NT2/D1 (cell line): ENCODE results near the gene PPP2R5C.

Source experiments
- SUZ12 ChIP-seq: IDR thresholded peaks from 2 replicates; pipeline ENCODE4 v1.6.1; 2011; ENCODE audit not compliant: insufficient read length, insufficient read depth; ENCODE audit errors: extremely low read depth
- YY1 ChIP-seq: IDR thresholded peaks from 2 replicates; pipeline ENCODE4 v1.6.1; 2011; ENCODE audit not compliant: insufficient read length, insufficient read depth
- ZNF274 ChIP-seq: IDR thresholded peaks from 2 replicates; pipeline ENCODE4 v1.6.1; 2011; ENCODE audit warnings: mild to moderate bottlenecking, low read depth, low read length

DNA sequence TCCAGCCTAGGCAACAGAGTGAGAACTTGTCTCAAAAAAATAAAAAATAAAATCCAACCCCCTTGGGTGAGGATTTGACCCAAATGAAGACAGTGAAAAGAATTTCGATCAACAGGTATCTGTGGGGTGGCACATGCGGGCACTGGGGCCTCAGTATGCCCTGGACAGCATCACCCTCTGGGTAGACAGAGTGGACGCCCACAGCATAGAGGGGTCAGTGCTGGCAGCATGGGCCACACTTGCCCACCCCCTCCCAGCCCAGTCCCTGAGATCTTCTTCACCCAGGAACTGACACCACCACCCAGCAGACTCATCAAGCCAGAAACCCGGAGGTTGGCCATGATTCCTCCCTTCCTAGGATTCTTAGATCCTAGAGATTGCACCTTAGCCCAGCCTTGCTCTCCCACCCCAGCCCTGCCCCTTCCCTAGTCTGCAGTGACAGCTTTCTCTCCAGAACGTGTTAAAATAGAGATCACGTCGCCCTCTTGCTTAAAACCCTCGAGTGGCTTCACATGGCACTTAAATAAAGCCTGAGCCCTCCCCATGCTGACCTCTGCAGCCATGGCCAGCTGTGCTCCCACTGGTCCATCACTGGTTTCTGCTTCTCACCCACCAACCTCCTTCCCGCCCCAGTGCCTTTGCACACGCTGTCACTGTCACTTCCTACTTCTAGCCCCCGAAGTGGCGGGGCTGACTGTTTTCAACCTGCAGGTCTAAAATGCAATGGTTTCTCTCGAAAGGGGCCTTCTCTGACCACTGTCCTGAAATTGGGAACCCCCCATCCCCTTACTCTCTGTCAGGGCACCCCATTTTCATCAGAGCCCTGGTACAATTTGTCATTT is 176.6 kb downstream of the PPP2R5C start:
- TF ChIP-seq SUZ12: no peak
- TF ChIP-seq YY1: no peak
- no peak for TF ChIP-seq ZNF274
